Erythroblast (primary cell): ENCODE measurements around the gene PTGFR.

Experiments
- GATA1 ChIP-seq: IDR thresholded peaks from 2 replicates; pipeline ENCODE4 v1.6.1; 2011; ENCODE audit warnings: low read depth, mild to moderate bottlenecking, control low read depth, low read length, moderate library complexity
- POLR2A ChIP-seq: IDR thresholded peaks from 2 replicates; pipeline ENCODE4 v1.6.1; 2011; ENCODE audit warnings: mild to moderate bottlenecking, low read length

DNA sequence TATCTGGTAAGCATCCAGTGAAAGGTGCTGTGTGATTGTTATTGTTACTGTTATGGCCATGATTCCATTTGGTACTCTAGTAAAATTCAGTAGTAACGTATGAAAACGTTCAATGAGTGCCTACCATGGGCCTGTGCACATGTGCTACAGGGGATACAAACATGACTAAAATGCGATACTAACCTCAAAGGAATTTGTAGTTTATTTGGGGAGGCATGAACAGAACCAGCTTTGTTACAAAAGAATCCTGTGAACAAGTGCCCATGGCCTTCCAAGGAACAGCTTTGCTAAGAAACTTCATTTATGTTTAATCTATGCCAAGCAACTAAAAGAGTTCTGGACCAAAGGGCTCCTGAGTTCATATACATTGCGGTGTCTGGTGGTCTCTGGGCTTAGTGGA lies 28.7 kb downstream of the PTGFR start:
- TF ChIP-seq POLR2A (no peak), GATA1 (no peak)
